Globus pallidus (tissue), 1 donor: Measurements from ENCODE around the gene PRSS33.

Source experiments
- DNase-seq: peaks from one replicate; pipeline ENCODE4 v3.0.0-alpha.2; 2015; ENCODE audit warnings: low spot score

PRSS33 gene

DNA sequence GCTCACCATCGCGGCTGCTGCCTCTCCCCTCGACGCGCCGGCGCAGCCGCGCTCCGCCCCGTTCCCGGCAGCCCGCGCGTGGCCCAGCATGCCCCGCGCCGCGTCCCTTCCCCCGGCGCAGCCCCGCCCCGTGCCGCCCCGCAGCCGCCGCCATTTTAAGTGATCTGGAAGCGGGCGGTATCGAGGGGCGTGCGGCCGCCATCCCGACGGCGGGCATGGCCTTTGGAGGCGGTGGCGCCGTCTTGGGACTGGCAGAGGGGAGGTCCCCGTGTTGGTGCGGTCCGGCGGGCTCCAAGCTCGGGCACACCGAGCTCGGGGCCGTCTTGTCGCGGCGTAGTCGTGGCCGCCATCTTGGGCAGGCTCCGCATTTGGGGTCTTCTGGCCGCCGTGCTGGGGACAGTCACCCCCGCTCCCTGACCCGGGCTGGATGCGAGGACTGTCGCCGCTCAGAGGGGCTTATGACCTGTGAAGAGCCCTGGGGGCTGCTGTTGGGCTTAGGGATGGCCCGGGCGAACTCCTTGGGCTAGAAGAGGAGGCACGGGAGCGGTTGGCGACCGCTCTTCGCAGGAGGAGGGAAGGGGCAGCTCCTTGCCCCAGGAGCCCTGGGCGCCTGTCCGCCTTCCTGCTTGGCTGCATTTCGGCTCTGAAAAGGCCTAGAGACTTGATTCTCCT lies 10.0 kb downstream of the PRSS33 start, which contains the start of gene ELOB:
ELOB (minus strand) TSS at position 50 of the 672 bp plus-strand sequence; CDS start at position 9, 41 bp downstream.
- peak; percentile 78 for DNase-seq

DNA sequence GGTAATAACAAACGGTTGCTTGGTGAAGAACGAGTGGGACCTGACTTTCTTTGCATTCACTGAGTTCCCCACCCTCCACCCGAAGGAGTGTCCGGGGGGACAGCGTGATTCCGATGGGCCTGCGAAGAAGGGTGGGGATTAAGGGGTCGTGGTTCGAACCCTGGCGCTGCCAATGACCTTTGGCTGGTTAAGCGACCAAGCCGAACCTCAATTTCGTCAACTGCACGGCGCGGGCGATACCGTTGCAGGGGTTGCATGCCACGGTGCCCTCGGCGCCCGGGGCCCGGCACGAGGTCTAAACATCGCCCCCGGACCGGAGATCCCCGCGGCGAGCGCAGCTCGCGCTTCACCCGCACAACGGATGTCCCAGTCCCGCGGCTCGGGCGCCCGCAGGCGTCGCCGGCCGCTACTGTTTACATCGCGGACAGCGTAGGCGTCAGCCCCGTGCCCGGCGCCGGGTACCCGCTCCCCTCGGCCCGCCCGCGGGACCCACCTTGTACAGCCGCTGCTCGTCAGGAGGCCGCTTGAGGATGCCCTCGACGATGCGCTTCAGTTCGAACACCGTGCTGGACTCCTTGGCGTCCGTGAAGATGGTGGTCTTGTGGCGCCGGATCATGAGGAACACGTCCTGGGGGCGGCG lies 10.7 kb downstream of the PRSS33 start:
- no peak for DNase-seq

DNA sequence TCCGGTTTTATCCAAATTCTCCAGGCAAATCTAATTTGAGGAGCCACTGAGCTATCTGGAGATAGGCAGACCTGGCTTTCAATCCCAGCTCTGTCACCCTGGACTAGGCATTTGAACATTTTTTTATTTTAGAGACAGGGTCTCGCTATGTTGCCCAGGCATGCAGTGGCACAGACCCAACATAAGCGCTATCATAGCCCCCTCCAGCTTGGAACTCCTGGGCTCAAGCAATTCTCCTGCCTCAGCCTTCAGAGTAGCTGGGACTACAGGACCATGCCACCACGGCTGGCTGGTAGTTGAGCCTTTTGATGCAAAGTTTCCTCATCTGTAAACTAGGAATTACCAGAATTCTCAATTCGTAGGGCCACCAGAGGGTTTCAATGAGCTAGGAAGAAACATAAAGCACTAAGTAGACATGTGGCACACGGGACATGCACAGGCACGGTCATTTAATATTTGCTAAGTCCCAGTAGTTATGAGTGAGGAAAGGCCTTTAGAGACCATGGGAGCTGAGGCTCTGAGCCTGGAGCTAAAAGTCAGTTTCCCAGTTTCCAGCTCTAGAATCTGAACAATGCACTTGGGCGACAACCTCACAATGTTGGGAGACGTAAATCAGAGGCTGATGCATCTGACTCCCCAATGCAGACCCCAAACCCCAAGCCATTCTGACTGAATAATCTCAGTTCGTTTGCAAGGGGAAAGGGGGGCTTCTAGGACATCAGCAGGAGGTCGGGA lies 11.4 kb downstream of the PRSS33 start:
- no peak for DNase-seq

DNA sequence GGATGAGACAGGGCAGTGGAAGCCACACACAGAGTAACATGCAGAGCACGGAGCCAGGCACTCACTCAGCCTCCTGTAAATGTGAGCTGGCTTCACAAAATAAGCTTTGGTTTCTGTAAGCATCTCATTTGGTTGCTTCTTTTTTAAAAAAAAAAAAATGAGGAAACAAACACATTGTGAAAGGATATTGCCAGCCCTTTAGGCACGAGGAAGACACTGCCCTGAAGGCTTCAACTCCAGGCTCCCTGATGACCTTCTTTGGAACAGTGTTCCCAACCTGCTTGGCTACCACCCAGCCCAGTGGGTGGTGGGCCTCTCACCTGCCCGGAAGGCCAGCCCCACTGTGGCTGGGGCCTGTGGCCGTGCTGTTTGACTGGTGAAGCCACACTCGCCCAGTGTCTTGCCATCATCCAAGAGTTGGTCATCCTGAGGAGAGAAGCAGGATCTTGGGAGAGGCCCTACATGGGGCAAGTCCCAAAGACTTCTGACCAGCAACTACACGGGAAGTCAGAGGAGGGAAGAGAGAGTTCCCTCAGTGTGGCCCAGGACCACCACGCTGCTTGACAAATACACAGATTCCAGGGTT lies 12.1 kb downstream of the PRSS33 start:
- DNase-seq = no peak

DNA sequence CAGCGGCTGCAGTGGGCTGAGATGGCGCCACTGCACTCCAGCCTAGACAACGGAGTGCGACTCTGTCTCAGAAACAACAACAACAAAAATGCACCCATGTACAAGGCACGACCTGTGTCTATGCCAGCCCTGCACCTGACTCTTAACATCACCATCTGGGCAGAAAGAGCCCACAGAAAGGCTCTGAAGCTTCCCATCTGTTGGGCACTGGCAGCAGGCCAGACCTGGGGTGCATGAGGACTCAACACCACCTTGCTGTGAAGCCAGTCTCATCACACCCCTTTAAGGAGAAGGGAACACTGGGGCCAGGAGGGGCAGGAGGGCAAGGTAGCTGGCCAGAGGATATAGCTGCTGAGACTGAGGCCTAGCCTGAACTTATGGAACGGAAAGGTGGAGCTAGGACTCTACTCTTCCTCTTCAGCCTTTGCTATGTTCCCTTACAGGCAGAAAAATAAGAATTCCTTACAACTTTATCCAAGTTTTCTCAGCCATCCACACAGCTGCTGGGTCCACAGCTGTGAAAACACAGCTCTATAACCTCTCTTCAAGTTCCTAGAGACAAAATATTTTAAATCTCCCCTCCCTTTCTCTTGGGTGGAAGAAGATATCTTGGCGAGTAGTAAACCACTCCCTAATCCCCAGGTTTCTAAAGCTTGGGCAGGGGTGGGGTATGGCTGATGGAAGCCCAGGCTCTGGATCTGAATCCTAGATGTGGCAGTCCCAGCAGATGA lies 13.0 kb downstream of the PRSS33 start:
- DNase-seq = no peak

DNA sequence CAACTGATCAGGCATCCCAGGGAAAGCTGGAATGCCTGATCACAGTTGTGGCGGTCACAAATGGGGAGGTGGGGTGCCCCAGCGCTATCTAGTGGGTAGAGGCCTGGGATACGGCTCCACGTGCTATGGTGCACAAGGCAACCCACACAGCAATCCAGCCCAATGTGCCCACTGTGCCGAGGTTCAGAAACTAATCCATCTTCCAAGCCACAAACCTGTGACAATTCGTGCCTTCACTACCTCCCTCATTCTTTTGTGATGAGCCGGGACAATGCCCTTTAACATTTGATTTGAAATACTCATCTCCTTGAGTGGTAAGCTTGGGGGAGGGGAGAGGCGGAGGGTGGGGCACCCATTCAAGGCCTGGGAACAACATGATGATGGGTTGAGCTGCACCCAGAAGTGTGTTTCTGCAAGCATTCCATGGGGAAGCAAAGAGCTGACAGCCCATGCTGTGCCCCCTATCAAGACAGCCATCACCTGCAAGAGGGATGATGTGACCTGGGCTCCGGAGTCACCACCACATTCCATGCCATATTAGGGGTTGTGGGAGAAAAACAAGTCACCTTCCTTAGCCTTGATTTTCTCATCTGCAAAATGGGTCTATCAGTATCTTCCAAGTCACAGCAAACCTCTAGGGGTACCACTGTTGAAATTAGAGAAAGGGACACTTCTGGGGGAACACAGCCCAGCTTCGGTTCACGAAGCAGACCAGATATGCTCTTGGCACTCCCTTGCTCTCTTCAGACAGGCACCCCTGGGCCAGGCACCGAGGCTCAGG lies 14.0 kb downstream of the PRSS33 start:
- DNase-seq = no peak

DNA sequence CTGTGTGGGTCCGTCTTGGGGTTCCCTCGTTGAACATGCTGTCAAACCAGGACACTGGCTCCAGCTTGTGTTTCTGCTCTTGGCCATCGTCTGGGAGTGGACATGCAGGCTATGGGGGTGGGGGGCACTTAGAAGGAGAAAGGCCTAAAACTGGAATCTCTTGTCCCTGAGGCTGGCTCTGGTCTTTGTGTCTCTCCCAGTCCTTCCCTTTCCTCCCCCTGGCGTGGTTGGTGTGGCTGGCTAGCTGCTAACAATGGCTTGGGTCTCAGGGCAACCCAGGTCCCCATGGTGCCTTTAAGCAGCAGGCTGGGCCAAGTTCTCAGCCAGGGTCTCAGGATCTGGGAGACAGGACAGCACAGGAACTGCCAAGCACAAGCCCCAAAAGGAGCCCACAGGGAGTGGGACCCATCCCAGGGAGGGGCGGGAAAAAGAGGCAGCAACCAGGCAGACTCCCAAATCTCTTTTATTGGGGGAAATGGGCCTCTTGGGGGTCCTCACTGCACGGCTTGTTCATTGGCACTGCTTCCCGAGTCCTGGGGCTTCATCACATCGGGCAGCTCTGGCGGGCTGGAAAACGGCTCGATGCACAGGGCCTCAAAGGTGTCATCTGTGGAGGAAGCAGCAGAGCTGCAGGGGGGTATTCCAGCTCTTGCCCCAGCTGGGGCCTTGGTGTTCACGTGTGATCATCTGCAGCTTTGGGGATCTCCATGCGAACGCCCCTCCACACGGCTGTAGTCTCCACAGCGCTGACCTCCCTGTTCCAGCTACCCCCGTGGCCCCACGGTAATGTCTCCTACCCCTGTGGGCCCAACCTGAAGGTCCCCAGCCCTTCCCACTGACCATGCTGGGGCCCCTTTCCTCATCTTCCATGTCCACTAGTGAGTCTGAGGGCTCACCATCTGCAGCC lies 15.6 kb downstream of the PRSS33 start:
- no peak for DNase-seq

DNA sequence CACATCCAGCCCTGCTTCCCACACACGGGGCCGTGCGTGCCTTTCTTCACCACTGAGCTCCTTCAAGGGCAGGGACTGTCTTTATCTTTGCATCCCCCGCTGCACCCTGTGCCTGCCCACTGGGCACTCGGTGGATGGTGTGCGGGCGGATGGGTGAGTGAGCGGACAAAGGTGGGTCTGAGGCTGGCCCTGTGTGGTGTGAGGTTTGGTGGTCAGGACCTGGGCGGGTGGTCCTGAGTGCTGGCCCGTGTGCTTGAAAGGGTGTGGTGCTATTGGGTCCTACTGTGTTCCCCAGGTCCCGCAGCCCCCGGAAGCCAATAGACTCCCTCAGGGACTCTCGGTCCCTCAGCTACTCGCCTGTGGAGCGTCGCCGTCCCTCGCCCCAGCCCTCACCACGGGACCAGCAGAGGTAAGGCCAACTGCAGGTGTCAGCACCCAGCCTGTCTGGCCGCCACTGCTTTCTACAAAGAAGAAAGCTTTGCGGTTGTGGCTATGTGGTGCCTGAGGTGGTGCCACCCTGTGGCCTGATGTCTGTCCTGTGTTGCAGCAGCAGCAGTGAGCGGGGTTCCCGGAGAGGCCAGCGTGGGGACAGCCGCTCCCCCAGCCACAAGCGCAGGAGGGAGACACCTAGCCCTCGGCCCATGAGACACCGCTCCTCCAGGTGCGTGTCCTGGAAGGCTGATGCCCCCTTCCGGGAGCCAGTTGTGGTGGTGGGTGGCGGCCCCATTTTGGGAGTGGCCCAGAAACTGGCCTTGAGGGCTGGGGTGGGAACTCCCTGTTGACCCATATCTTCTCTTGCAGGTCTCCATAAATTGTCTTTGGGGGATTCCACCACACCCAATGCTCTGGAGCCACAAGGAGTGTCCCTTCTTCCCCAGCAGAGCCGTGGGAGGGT lies 17.1 kb downstream of the PRSS33 start:
- DNase-seq = no peak

DNA sequence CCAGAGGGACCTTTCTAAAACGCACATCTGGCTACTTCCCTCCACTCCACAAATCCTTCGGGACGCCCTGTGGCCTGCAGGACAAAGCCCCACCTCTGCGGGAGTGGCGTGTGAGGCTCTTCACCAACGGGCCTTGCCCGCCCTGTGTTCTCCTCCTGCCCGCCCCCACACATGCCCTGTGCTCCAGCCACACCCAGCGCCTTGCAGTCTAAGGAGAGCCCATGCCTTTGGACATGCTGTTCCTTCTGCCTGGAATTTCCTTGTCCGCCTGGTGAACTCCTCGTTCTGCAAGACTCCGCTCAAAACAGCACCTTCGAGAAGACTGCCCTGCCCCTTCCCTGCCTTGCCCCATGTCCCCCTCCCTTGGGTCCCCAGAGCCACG lies 17.7 kb downstream of the PRSS33 start:
- DNase-seq = no peak

DNA sequence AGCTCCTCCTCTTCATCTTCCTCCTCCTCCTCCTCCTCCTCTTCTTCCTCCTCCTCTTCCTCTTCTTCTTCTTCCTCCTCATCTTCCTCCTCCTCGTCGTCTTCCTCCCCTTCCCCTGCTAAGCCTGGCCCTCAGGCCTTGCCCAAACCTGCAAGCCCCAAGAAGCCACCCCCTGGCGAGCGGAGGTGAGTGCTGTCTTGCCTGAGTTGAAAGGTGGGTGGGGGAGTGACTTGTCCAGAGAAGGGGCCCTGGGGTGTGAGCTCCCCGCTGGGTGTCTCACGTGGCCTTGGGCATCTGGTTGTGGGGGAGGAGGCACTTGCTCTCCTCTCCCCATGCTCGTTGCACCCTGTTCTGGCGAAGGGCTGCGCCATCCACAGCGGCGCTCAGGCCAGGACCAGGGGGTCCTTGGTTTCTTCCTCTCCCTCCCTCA lies 18.2 kb downstream of the PRSS33 start:
- no peak for DNase-seq

DNA sequence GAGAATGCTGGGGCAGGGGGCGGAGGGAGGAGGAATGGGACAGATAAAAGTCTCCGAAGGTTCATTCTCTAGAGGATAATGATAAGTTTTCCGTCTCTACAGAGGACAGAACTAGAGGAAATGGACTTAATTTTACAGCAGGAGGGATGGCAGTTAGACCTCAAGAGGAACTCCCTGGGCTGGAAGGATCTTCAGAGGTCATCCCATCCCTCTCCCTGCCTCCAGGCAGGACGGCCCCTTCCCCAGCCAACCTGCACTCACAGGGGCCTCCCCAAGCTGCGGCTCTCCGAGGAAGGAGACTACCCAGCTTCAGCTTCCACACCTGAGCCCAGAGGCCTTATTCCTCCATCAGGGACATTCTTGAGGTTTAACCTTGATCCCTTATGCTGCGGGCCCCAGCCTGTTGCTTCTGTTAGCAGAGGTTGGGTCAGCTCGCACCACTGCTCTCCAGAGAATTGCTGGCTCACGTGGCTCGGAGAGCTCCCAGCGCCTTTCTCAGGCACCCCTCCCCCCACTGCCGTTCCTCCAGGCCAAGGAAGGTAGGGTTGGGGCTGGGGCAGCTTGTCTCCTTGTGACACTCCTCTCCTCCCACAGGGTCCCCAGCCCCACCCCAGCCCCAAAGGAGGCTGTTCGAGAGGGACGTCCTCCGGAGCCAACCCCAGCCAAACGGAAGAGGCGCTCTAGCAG lies 18.8 kb downstream of the PRSS33 start:
- no peak for DNase-seq

DNA sequence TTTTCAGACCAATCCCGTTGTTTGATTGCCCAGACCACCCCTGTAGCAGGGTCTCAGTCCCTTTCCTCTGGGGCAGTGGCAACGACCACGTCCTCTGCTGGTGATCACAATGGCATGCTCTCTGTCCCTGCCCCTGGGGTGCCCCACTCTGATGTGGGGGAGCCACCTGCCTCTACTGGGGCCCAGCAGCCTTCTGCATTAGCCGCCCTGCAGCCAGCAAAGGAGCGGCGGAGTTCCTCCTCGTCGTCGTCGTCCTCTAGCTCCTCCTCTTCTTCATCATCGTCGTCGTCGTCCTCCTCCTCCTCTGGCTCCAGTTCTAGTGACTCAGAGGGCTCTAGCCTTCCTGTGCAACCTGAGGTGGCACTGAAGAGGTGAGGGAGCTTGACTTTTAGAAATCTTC lies 19.5 kb downstream of the PRSS33 start:
- no peak for DNase-seq

DNA sequence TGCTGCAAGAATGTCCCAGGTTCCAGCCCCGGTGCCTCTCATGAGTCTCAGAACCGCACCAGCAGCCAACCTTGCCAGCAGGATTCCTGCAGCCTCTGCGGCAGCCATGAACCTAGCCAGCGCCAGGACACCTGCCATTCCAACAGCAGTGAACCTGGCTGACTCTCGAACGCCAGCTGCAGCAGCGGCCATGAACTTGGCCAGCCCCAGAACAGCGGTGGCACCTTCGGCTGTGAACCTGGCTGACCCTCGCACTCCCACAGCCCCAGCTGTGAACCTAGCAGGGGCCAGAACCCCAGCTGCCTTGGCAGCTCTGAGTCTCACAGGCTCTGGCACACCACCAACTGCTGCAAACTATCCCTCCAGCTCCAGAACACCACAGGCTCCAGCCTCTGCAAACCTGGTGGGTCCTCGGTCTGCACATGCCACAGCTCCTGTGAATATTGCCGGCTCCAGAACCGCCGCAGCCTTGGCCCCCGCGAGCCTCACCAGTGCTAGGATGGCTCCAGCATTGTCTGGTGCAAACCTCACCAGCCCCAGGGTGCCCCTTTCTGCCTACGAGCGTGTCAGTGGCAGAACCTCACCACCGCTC lies 20.1 kb downstream of the PRSS33 start:
- no peak for DNase-seq

DNA sequence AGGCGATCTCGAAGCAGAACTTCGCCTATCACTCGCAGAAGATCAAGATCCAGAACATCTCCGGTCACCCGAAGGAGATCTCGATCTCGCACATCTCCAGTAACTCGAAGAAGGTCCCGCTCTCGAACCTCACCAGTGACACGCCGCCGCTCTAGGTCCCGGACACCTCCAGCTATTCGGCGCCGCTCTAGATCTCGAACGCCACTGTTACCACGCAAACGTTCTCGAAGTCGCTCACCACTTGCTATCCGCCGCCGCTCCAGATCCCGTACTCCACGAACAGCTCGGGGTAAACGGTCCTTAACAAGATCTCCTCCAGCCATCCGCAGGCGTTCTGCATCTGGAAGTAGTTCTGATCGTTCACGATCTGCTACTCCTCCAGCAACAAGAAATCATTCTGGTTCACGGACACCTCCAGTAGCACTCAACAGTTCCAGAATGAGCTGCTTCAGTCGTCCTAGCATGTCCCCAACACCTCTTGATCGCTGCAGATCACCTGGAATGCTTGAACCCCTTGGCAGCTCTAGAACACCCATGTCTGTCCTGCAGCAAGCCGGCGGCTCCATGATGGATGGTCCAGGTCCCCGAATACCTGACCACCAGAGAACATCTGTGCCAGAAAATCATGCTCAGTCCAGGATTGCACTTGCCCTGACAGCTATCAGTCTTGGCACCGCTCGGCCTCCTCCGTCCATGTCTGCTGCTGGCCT lies 20.8 kb downstream of the PRSS33 start:
- no peak for DNase-seq

DNA sequence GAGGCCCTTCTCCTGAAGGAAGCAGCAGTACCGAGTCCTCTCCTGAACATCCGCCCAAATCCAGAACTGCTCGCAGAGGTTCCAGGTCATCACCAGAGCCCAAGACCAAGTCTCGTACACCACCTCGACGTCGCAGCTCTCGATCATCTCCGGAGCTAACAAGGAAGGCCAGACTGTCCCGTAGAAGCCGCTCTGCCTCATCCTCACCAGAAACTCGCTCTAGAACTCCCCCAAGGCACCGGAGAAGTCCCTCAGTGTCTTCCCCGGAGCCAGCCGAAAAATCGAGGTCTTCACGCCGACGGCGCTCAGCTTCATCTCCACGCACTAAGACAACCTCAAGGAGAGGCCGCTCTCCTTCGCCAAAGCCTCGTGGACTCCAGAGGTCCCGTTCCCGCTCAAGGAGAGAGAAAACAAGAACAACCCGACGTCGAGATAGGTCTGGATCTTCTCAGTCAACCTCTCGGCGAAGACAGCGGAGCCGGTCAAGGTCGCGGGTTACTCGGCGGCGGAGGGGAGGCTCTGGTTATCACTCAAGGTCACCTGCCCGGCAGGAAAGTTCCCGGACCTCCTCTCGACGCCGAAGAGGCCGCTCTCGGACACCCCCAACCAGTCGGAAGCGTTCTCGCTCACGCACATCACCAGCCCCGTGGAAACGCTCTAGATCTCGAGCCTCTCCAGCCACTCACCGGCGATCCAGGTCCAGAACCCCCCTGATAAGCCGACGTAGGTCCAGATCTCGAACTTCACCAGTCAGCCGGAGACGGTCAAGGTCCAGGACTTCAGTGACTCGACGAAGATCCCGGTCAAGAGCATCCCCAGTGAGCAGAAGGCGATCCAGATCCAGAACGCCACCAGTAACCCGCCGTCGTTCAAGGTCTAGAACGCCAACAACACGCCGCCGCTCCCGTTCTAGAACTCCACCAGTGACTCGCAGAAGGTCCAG lies 21.6 kb downstream of the PRSS33 start:
- DNase-seq = no peak

DNA sequence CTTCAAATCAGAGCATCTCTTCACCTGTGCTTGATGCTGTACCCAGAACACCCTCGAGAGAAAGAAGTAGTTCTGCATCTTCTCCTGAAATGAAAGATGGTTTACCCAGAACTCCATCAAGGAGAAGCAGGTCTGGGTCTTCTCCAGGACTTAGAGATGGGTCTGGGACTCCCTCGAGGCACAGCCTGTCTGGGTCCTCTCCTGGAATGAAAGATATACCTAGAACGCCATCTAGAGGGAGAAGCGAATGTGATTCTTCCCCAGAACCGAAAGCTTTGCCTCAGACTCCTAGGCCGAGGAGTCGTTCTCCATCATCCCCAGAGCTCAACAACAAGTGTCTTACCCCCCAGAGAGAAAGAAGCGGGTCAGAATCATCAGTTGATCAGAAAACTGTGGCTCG lies 22.6 kb downstream of the PRSS33 start:
- no peak for DNase-seq
